Activated CD4-positive, alpha-beta T cell treated with anti-CD3 and anti-CD28 coated beads, Interleukin-2, amount 10 ng/mL, durations not matched to agents 7 days and 5 days (primary cell): ENCODE data around the gene LRRC15. TPM values are rescaled to one million over a fixed set of nuclear protein-coding genes. Genes with fewer than 3 reads are reported as not detected.

ENCODE experiments used
- CTCF ChIA-PET: fragments of 350-600 bp; sonication (Branson Sonifier 250); formaldehyde crosslinking; loops from one replicate; lab custom pipeline; 2021; ENCODE audit warnings: antibody characterized with exemption; lab: Charles Lee
- POLR2A ChIA-PET: fragments of 350-600 bp; sonication (Branson Sonifier 250); formaldehyde crosslinking; loops from one replicate; lab custom pipeline; 2021; ENCODE audit warnings: antibody characterized with exemption; lab: Charles Lee
- DNase-seq: peaks from one replicate; pipeline ENCODE4 v3.0.0-alpha.2; 2020
- H3K27ac Mint-ChIP-seq: one replicate; pipeline ENCODE4 v1.8.0; 2021; ENCODE audit warnings: mild to moderate bottlenecking, moderate library complexity, mixed read lengths
- H3K27me3 Mint-ChIP-seq: one replicate; pipeline ENCODE4 v1.8.0; 2021; ENCODE audit warnings: mixed read lengths
- H3K36me3 Mint-ChIP-seq: one replicate; pipeline ENCODE4 v1.8.0; 2021; ENCODE audit warnings: low read depth, mixed read lengths
- H3K4me1 Mint-ChIP-seq: one replicate; pipeline ENCODE4 v1.8.0; 2021; ENCODE audit warnings: mixed read lengths
- H3K4me3 Mint-ChIP-seq: one replicate; pipeline ENCODE4 v1.8.0; 2021; ENCODE audit warnings: mild to moderate bottlenecking, moderate library complexity, mixed read lengths
- H3K9me3 Mint-ChIP-seq: one replicate; pipeline ENCODE4 v1.8.0; 2021; ENCODE audit warnings: mixed read lengths
- total RNA-seq, 2 experiments: library from RNA; stranded (reverse); gene quantifications; one replicate each; pipeline ENCODE4 v1.2.3, GENCODE V29; 2021

The LRRC15 gene
- total RNA-seq, 2 experiments from 2014 or later: not detected

- Mint-ChIP-seq H3K4me3 (no peak overlapping the region), H3K4me1 (peaks cover 1% of the 10 kb centered on the region), H3K27me3 (peaks cover 6% of the 10 kb centered on the region), H3K9me3 (no peaks in the 10 kb centered on the region), H3K27ac (no peak overlapping the region), H3K36me3 (no peaks in the 10 kb centered on the region)
- no peak for DNase-seq
- CTCF ChIA-PET: no interaction called here
- POLR2A ChIA-PET: no interaction called here
Observed at GRCh38 chr3:194326968-194327217, 42.6 kb downstream of the LRRC15 start.

DNA sequence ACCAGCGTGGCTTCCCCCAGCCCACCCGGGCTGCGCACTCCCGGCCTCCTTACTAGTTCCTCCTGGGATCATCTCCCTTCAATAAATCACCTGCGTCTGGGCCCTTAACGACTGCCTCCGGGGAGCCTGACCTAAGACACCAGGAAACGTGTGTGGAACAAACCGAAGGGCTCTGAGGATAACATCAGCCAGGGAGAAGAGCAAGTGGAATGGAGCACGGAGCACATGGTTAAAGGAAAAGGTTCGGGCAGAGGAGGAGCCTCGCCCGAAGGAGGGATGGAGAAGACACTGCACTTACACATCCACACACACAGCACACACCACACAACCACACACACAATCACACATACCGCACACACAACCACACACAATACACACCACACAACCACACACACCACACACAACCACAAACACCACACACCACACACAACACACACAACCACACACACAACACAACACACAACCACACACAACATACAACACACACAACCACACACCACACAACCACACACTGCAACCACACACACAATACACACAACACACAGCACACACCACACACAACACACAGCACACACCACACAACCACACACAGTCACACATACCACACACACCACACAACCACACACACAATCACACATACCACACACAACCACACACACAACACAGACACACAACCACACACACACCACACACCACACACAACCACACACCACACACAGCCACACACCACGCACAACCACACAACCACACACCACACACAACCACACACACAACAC, 43.2 kb downstream of the LRRC15 start:
- ChIA-PET POLR2A (no interaction called here), CTCF (no interaction called here)
- H3K4me3 Mint-ChIP-seq: no peak overlapping the region
- peaks cover 1% of the 10 kb centered on the region for H3K4me1 Mint-ChIP-seq
- H3K36me3 Mint-ChIP-seq: no peaks in the 10 kb centered on the region
- H3K9me3 Mint-ChIP-seq: no peaks in the 10 kb centered on the region
- no peak for DNase-seq
- H3K27me3 Mint-ChIP-seq: peaks cover 2% of the 10 kb centered on the region
- no peak overlapping the region for H3K27ac Mint-ChIP-seq

DNA sequence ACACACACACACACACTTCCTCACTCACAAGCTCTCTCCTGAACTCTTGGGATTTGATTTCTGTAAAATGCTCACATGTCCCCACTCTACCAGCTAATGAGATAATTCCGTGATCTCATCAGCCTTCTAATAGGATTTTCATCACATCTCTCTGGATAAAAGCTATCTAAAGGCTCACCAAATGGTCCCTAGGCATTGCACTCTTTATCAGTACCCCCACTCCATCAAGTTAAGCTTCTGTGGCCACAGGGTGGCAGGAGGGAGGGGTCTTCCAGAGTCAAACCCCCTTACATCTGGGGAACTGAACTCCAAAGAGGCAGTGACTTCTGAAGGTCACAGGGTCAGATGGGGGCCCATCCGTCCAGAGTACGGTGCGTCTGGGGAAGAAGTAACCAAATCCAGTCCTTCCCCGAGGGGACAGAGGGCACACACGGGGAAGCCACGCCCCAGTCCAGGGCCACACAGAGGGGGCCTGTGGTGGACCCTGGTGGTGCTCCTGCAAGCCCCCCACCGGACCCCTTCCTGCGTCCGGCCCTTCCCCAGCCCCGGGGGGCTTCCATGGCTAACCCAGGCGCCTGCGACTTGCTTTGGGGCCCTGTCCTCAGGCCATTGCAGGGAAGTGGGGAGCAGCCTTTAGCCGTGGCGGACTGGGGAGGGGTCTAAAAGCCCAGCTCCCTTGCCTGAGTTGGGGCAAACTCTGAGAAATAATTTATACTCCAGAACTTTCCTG, 44.0 kb downstream of the LRRC15 start:
- no peaks in the 10 kb centered on the region for H3K9me3 Mint-ChIP-seq
- H3K4me3 Mint-ChIP-seq: no peak overlapping the region
- POLR2A ChIA-PET: no interaction called here
- H3K27me3 Mint-ChIP-seq: peaks cover 2% of the 10 kb centered on the region
- CTCF ChIA-PET: interaction anchor here (0.8 kb wide), 1 partner anchor 10 kb away, joined by 4 read pairs; no protein-coding TSS in a partner anchor
- no peak overlapping the region for H3K27ac Mint-ChIP-seq
- peaks cover 1% of the 10 kb centered on the region for H3K4me1 Mint-ChIP-seq
- no peaks in the 10 kb centered on the region for H3K36me3 Mint-ChIP-seq
- no peak for DNase-seq

GRCh38 chr3:194324823-194325327, 44.7 kb downstream of the LRRC15 start:
- no peak for DNase-seq
- H3K36me3 Mint-ChIP-seq: no peaks in the 10 kb centered on the region
- no peak overlapping the region for H3K4me3 Mint-ChIP-seq
- POLR2A ChIA-PET: interaction anchor here (0.6 kb wide), 1 partner anchor 188 kb away, joined by 4 read pairs; no protein-coding TSS in a partner anchor
- H3K27ac Mint-ChIP-seq: no peak overlapping the region
- CTCF ChIA-PET: interaction anchor here (0.8 to 1.2 kb wide), 3 partner anchors 9 to 15 kb away, joined by 3 to 4 read pairs (median 4); no protein-coding TSS in a partner anchor
- peaks cover 3% of the 10 kb centered on the region for H3K4me1 Mint-ChIP-seq
- H3K27me3 Mint-ChIP-seq: peaks cover 2% of the 10 kb centered on the region
- H3K9me3 Mint-ChIP-seq: peaks cover 1% of the 10 kb centered on the region

- peaks cover 9% of the 10 kb centered on the region for H3K9me3 Mint-ChIP-seq
- no peak overlapping the region for H3K27ac Mint-ChIP-seq
- peak; percentile 40 for DNase-seq
- peaks cover 3% of the 10 kb centered on the region for H3K4me1 Mint-ChIP-seq
- no peak overlapping the region for H3K4me3 Mint-ChIP-seq
- CTCF ChIA-PET: interaction anchor here (1.0 to 1.2 kb wide), 2 partner anchors 8 to 15 kb away, joined by 3 to 4 read pairs; no protein-coding TSS in a partner anchor
- POLR2A ChIA-PET: interaction anchor here (0.6 kb wide), 1 partner anchor 188 kb away, joined by 4 read pairs; no protein-coding TSS in a partner anchor
- H3K36me3 Mint-ChIP-seq: peaks cover 2% of the 10 kb centered on the region
- H3K27me3 Mint-ChIP-seq: peaks cover 5% of the 10 kb centered on the region
Observed at GRCh38 chr3:194323785-194324735, 45.5 kb downstream of the LRRC15 start.

- no peak overlapping the region for H3K4me3 Mint-ChIP-seq
- H3K4me1 Mint-ChIP-seq: peaks cover 3% of the 10 kb centered on the region
- peaks cover 5% of the 10 kb centered on the region for H3K36me3 Mint-ChIP-seq
- DNase-seq: no peak
- H3K27ac Mint-ChIP-seq: no peak overlapping the region
- peaks cover 10% of the 10 kb centered on the region for H3K27me3 Mint-ChIP-seq
- ChIA-PET CTCF (interaction anchor here (0.5 to 0.9 kb wide), 2 partner anchors 532 to 543 kb away, joined by 3 read pairs; no protein-coding TSS in a partner anchor), POLR2A (no interaction called here)
- peaks cover 14% of the 10 kb centered on the region for H3K9me3 Mint-ChIP-seq
Observed at GRCh38 chr3:194322678-194323211, 46.8 kb downstream of the LRRC15 start.

DNA sequence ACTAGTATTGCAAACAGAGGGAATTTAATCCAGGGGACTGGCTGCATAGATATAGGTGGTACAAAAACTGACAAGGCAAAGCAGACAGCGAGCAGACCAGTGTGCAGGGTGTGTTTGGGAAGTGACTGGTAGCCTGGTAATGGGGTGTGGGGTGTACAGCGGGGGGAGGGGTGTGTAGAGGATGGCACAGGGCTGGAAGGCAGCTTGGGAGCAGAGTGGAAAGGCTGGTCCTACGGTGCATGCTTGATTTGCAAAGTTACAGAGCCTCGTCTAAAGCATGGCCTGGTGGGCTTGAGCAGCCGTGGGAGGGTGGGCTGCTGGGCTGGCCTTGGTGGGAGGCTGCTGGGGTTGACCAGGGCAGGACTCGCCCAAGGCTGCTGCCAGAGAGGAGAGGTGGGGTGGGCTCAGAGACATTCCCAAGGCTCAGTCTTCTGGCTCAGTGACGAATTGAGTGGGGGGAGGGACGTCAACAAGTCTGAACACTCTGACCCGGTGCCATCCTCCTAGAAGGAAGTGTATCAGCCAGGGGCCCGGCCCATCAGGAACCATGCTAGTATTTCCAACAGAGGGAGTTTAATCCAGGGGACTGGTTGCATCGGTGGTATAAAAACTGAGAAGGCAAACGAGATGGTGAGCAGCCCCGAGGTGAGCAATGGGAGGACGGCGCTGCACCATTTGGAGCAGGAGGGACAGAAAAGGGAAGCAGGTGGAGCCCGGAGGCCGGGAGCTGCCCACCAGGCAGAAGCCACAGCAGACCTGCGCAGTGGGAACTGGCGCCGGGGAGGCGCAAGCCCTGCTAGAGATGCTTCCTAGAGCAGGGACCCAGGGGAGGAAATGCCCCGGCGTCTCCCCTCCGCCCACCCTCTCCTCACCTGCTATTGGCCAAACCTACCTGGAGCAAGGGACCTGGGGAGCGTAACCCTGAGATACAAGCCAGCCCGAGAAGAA, 47.6 kb downstream of the LRRC15 start:
- DNase-seq: no peak
- peaks cover 14% of the 10 kb centered on the region for H3K9me3 Mint-ChIP-seq
- H3K4me1 Mint-ChIP-seq: peaks cover 3% of the 10 kb centered on the region
- peaks cover 10% of the 10 kb centered on the region for H3K27me3 Mint-ChIP-seq
- H3K4me3 Mint-ChIP-seq: no peak overlapping the region
- ChIA-PET POLR2A (no interaction called here), CTCF (no interaction called here)
- peaks cover 5% of the 10 kb centered on the region for H3K36me3 Mint-ChIP-seq
- no peak overlapping the region for H3K27ac Mint-ChIP-seq

DNA sequence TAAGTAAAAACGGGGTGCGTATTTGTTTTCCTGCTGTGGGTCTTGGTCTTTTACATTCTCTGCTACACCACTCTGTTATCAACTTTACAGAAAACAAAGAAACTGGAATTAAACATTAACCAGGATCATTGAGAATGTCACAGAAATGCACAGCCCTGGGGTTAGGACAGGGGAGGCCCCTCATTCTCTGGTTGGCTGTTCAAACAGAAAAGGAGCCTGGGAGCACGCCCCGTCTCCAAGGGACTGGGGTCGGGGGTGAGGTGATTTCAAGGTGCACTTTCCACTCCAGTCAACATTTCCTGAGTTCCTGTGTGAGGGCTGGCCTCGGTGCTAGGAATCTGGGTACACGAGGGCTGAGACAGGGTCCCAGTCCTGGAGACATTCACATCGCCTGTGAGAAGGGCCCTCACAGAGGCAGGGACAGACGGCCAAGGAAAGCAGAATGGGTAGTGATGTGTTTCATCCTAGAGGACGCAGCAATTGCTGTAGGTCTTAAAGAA, 48.7 kb downstream of the LRRC15 start:
- ChIA-PET CTCF (interaction anchor here (1.6 kb wide), 1 partner anchor 540 kb away, joined by 3 read pairs; no protein-coding TSS in a partner anchor), POLR2A (no interaction called here)
- Mint-ChIP-seq H3K36me3 (peaks cover 5% of the 10 kb centered on the region), H3K9me3 (peaks cover 14% of the 10 kb centered on the region), H3K4me1 (peaks cover 12% of the 10 kb centered on the region), H3K27ac (no peak overlapping the region), H3K27me3 (peaks cover 14% of the 10 kb centered on the region), H3K4me3 (no peak overlapping the region)
- no peak for DNase-seq

DNA sequence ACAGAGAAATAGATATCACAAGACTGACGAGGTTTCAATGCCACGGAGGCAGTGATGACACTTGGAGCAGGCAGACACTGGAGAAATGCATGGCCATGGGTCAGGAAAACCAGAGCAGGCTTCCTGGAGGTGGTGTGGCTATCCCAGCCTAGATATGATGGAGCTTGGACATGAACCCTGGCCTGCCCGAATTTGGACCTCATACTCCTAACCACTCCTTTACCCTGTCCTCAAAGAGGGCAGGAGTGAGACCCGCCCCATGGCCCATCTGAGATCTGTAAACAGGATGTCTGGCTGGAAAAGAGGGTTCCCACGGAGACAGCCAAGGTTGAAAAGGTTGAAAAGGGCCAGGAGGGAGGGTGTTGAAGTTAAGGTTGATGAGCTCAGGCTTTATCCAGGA, 49.4 kb downstream of the LRRC15 start:
- Mint-ChIP-seq H3K9me3 (peaks cover 14% of the 10 kb centered on the region), H3K4me3 (no peak overlapping the region), H3K27me3 (peaks cover 14% of the 10 kb centered on the region), H3K36me3 (peaks cover 5% of the 10 kb centered on the region), H3K27ac (no peak overlapping the region), H3K4me1 (peaks cover 16% of the 10 kb centered on the region)
- POLR2A ChIA-PET: no interaction called here
- DNase-seq: no peak
- CTCF ChIA-PET: interaction anchor here (1.6 kb wide), 1 partner anchor 539 kb away, joined by 3 read pairs; no protein-coding TSS in a partner anchor

- ChIA-PET CTCF (interaction anchor here (0.6 to 1.2 kb wide), 2 partner anchors 131 to 399 kb away, joined by 3 to 7 read pairs; no protein-coding TSS in a partner anchor), POLR2A (no interaction called here)
- Mint-ChIP-seq H3K4me1 (peaks cover 25% of the 10 kb centered on the region), H3K27me3 (peaks cover 19% of the 10 kb centered on the region), H3K27ac (no peak overlapping the region), H3K9me3 (peaks cover 14% of the 10 kb centered on the region), H3K36me3 (peaks cover 5% of the 10 kb centered on the region), H3K4me3 (no peak overlapping the region)
- DNase-seq: no peak
Observed at GRCh38 chr3:194318511-194319161, 50.9 kb downstream of the LRRC15 start.
